IPS DF 19.7 (cell line): ENCODE measurements around the gene ARAP3.

ENCODE experiments used
- DNase-seq: peaks from one replicate; pipeline ENCODE4 v3.0.0-alpha.2; 2013; ENCODE audit warnings: low read depth, low spot score

The ARAP3 gene

DNA sequence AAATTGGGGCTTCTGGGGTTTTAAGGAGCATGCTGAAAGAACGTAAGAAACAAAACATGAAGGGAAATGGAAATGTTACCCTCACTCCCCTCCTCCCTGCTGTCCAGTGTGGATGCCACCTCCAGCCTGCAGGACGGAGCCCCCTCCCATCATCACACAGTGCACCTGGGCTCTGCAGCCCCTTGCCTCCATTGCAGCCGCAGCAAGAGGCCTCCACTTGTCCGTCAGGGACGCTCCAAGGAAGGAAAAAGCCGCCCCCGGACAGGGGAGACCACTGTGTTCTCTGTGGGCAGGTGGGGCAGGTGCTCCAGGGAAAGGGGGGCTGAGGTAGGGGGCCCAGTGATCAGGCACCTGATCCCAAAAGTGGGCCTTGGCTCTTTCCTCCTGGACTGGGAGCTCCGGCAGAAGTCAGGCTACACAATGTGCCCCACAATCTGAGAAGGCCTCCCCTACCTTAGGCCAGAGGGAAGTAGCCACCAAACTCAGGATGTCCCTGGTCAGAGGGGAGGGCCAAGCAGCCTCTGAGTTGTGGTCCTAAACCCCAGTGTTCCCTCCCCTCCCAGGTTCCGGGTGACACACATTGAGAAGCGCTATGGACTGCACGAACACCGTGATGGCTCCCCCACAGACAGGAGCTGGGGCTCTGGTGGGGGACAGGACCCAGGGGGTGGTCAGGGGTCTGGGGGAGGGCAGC lies 42.5 kb downstream of the ARAP3 start:
- DNase-seq: no peak

DNA sequence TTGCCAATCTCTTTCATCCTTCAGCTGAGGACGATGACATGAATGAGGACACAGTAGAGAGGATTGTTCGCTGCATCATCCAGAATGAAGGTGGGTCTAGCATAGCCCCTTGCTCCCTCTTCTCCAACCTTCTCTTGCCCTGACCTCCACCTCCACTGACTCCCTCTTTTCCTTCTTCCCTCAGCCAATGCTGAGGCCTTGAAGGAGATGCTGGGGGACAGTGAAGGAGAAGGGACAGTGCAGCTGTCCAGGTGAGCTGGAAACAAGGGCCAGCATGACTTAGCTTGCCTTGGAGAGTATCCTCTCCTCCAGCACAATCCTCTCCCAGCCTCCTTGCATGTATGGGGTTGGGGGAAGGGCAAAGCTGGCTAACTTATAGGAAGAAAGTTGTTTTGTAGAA lies 43.3 kb downstream of the ARAP3 start:
- DNase-seq: no peak

- DNase-seq: no peak
Measured at GRCh38 chr5:141637767-141638419, 44.1 kb downstream of the ARAP3 start.

GRCh38 chr5:141637123-141637766 lies 44.8 kb downstream of the ARAP3 start:
- no peak for DNase-seq

DNA sequence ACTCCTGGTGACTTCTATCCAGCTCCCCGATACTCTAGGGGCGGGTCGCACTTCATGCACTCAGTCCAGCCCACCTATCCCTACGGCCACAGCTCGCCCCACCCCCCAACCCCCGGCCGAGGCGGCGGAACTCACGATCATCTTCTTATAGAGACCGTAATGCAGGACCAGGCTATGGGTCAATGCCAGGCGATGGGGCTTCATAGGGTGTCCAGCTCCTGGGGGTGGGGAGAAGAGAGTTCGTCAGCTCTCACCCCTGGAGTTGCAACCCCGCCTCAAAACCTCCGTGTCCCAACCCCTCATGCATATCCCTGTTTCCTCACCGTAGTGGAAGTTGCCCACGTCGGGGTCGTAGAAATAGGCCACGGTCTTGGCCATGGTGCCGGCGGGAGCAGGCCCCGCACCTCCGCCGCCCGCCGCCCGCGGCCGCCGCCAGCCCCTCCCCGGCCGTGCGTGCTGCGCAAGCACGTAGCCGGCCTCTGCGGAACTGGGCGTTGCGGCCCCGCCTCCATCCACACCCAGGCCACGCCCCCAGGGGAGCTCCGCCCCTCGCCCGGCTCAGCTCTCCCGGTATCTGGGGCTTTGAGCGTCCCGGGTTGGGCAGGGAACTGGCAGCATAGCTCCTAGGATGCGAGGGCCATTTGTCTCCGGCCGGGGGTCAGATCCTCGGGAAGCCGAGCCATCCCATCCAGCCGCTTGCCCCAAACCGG lies 45.5 kb downstream of the ARAP3 start, which contains the start of the genes HDAC3 and RELL2:
Gene HDAC3, minus strand, starts transcription at position 437 of the 710 bp plus-strand sequence. Its CDS starts 59 bp downstream, at position 378.
Gene RELL2, plus strand, starts transcription at position 585 of the 710 bp plus-strand sequence. CDS start 1,229 bp downstream, outside the sequence.
- no peak for DNase-seq

GRCh38 chr5:141636106-141636412 lies 46.0 kb downstream of the ARAP3 start:
- no peak for DNase-seq

GRCh38 chr5:141635646-141636045 lies 46.4 kb downstream of the ARAP3 start:
- DNase-seq: no peak

DNA sequence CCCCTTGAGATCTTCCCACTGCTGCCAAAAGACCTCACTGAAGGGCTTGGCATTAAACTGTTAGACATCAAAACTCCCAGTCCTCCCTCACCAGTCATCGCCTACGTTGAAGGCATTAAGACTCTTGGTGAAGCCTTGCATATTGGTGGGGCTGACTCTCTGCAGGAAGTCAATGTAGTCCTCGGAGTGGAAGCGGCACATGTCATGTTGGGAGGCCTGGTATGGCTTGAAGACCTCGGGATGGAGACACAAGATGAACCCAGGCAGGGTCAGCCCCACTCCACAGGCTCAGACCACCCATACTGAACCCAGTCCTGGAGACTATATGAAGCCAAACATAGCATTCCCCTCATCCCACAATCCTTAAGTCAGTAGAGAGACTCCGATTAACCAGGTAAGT lies 47.3 kb downstream of the ARAP3 start:
- DNase-seq: no peak

DNA sequence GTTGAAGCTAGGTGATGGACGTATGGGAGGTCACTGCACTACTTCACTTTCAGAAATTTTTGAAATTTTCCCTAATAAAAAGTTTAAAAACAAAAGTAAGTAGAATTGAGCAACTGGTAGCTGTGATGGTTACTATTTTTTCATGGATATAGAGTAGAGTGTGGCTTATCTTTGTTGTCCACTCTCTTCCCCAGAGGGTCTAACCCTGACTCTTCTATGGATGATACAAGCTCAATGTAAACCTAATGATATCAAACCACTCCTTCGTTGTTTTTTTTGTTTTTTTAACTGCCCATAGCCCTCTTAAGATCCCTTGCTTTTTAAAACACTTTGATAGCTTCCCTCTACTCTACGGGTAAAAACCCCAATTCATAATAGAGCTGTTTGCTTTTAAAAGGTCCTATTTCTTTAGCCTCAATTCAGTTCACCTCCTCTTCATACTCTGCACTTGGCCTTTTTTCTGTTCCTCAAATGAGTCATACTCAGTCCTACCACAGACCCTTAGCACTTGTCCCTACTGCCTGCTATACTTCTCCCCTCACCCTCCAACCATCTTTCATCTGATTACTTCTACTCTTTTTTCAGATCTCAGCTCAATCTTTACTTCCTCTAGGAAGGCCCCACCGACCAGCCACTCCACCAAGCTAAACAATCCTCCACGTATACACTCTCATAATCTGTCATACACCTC lies 48.0 kb downstream of the ARAP3 start:
- no peak for DNase-seq

DNA sequence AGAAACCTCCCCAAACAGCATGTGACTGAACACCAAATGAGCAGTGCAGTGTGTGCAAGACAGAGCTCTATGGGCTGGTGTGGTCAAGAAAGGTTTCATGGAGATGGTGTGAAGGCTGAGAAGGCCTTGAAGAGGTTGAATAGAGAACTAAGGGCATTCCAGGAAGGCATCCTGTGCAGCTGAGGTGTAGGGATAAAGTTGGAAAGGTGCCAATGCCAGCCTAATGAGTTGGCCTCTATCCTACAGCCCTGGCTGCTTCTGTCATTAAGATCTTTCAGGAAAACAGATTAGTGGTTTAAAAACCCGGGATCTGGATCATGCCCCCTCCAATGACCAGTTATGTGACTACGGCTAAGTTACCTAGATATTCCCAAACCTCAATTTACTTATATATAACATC lies 49.4 kb downstream of the ARAP3 start:
- DNase-seq: no peak

DNA sequence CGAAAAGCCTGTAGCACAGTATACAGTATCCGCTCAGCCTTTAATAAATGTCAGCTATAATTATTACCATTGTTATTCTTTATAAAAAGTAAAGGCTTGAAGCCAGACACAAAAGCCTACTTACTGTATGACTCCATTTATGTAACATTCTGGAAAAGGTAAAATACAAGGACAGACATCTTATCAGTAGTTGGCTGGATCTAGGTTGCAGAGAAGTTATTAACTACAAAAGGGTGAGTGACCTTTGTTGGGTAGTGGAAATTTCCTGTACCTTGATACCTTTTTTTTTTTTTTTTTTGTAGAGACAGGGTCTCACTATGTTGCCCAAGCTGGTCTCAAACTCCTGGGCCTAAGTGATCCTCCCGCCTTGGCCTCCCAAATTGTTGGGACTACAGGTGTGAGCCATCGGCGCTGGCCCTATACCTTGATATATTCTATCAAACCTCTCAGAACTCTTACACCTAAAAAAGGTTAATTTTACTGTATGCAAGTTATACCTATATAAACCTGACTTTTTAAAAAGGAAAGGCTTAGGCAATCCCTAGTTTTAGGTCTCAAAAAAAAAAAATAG lies 51.4 kb downstream of the ARAP3 start:
- DNase-seq: no peak

DNA sequence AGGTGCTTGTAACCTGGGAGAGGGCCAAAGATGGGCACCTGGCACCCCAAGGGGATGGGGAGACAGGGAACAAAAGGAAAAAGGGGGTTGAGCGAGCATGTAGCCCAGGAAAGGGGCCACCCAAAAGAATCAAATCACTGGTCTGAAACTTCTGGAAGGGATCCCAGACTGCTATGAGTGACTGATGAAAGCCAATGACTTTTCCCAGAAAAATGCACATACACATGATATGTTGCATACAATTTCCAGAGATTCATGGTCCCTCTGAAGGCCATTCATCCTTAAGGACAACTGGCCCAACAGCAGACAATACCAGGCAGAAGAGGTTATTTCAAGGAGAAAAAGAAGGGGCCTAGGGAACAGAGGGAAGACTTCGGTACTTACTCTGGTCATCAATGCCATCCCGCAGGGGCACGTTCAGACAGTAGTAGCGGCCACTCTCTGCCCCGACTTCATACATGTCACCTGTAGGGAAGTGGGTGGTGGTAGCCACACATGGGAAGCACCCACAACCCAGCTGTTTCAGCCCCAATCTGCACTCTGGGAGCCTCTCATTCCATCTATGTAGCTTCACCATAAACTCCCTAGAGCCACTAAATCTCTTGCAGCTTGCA lies 53.7 kb downstream of the ARAP3 start:
- DNase-seq: no peak

DNA sequence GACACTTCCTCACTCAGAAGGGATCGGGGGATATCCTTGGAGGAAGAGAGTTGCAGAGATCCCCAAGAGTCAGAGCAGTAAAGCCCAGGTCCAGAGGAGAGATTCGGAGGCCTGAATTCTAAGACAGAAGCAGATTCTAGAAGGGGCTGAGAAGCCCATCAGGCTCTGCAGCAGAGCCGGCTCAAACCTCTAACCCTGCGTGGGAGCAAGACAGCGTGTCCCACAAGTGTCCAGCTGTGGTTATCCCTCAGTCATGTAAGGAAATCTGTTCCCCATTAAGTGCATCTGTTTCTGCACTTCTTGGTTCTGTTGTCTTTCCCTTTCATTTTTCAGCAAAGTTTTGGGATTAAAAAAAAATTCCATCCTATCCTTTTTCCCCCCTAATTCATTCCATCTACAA lies 58.4 kb downstream of the ARAP3 start:
- DNase-seq: no peak

GRCh38 chr5:141623186-141623585 lies 58.8 kb downstream of the ARAP3 start:
- no peak for DNase-seq

- no peak for DNase-seq
Measured at GRCh38 chr5:141618804-141619554, 63.1 kb downstream of the ARAP3 start, which contains the start of gene DIAPH1. DIAPH1 (minus strand) TSS chr5:141619000; CDS start chr5:141618914, 86 bp downstream.

GRCh38 chr5:141618030-141618803 lies 63.8 kb downstream of the ARAP3 start:
- no peak for DNase-seq

GRCh38 chr5:141617682-141618029 lies 64.4 kb downstream of the ARAP3 start:
- DNase-seq: no peak

DNA sequence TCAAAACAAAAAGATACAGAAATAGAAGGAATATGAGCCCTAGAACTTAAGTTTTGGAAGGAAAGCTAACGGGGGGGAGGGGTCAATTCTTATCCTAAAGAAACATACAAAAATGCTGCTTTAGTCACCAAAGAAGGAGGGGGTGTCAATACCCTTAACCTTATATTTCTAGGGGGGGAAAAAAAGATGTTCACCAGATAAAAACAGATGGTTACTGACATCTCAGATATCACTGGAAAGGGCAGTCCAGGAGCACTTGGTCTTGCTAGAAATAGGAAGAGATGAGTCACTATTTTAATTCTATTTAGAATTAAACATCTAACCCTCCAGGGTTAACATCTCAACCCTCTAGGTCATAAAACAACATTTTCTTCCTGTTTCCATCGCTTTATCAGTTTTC lies 64.9 kb downstream of the ARAP3 start:
- DNase-seq: no peak

DNA sequence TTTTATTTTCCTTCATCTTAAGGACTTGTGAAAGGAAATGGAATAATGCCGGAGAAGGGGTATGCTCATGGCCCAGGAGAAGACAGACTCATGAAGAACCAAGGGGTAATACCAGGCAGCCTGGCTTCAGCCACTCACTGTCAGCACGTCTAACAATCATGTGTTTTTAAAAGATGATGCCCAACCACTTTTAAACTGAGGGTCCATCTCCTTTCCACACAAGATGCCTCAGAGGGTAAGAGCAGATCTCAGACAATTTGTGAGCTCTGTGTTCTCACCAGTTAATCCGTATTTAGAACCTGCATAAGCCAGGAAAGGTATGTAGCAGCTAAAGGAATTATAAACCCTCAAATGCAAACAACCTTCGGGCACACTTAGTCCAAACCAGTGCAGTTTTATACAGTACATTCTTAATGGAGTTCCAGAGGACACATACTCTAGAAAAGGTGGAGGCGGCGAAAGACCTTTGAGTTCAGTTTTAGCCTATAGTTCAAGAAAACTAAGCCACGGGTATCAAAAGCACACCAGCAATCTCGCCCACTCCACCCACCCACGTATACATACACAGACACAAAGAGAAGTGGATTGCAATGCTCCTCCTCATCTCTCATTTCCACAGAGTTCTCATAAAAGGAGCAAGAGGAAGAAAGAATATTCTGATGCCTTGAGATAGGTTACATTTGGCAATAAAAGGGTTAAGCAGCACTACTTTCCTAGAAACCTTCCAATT lies 65.9 kb downstream of the ARAP3 start:
- no peak for DNase-seq
